Activated CD8-positive, alpha-beta T cell treated with anti-CD3 and anti-CD28 coated beads for 36 hours (primary cell): ENCODE data around the gene FGF1. TPM values are rescaled to one million over a fixed set of nuclear protein-coding genes. Genes with fewer than 3 reads are reported as not detected.

Experiments
- ATAC-seq: fragments of 200-7000 bp; cut with Tn5 transposase; one replicate; pipeline ENCODE4 v1.10.0; 2021; ENCODE audit warnings: mild to moderate bottlenecking, moderate library complexity
- CTCF ChIA-PET: fragments of 350-600 bp; sonication (Branson Sonifier 250); formaldehyde crosslinking; loops from one replicate; lab custom pipeline; 2021; ENCODE audit warnings: antibody characterized with exemption; lab: Charles Lee
- POLR2A ChIA-PET: fragments of 350-600 bp; sonication (Branson Sonifier 250); formaldehyde crosslinking; loops from one replicate; lab custom pipeline; 2021; ENCODE audit warnings: antibody characterized with exemption; lab: Charles Lee
- DNase-seq: peaks from one replicate; pipeline ENCODE4 v3.0.0-alpha.2; 2020
- H3K27ac Mint-ChIP-seq: one replicate; pipeline ENCODE4 v1.8.0; 2021; ENCODE audit warnings: mild to moderate bottlenecking, mixed read lengths
- H3K27me3 Mint-ChIP-seq: one replicate; pipeline ENCODE4 v1.8.0; 2021; ENCODE audit warnings: mixed read lengths
- H3K36me3 Mint-ChIP-seq: one replicate; pipeline ENCODE4 v1.8.0; 2021; ENCODE audit warnings: low read depth, mixed read lengths
- H3K4me1 Mint-ChIP-seq: one replicate; pipeline ENCODE4 v1.8.0; 2021; ENCODE audit warnings: low read depth, mixed read lengths
- H3K4me3 Mint-ChIP-seq: one replicate; pipeline ENCODE4 v1.8.0; 2021; ENCODE audit warnings: mild to moderate bottlenecking, moderate library complexity, mixed read lengths
- H3K9me3 Mint-ChIP-seq: one replicate; pipeline ENCODE4 v1.8.0; 2021; ENCODE audit warnings: mixed read lengths
- intact Hi-C: fragments of 100-400 bp; cut with micrococcal nuclease; formaldehyde crosslinking; loops from one replicate; pipeline ENCODE4 v1.10.0; 2022
- total RNA-seq, 2 experiments: library from RNA; stranded (reverse); gene quantifications; one replicate each; pipeline ENCODE4 v1.2.3, GENCODE V29; 2021
- TF ChIP-seq, protein P1 (sequence below): fragments of 200-600 bp; IDR thresholded peaks from one replicate; pipeline ENCODE4 v1.8.0; 2022; ENCODE audit warnings: antibody characterized with exemption, mild to moderate bottlenecking

The FGF1 gene
- total RNA-seq, 2 experiments from 2014 or later: not detected

DNA sequence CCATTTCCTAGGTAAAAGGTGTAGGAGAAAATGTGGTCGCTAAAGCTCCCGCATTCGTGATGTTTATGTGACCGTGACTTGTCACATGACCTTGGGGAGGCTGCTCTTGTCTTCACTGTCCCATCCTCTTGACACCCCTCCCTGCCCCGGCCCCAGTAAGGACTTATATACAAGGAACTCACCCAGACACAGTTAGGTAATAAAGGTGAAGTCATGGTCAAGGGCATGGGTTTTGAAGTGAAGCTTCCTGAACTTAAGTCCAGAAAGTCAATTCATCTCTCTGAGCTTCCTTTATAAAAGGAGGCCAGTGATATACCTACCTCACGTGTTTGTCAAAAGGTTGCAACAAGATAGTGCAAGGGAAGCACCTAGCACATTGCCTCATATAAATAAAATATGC, 17.6 kb downstream of the FGF1 start:
- Mint-ChIP-seq H3K27me3 (no peaks in the 10 kb centered on the region), H3K9me3 (no peaks in the 10 kb centered on the region), H3K27ac (no peak overlapping the region), H3K4me1 (no peaks in the 10 kb centered on the region), H3K4me3 (no peak overlapping the region), H3K36me3 (no peaks in the 10 kb centered on the region)
- intact Hi-C loops: no loop called here
- DNase-seq (no peak), ATAC-seq (no peak)
- TF ChIP-seq, protein P1, sequence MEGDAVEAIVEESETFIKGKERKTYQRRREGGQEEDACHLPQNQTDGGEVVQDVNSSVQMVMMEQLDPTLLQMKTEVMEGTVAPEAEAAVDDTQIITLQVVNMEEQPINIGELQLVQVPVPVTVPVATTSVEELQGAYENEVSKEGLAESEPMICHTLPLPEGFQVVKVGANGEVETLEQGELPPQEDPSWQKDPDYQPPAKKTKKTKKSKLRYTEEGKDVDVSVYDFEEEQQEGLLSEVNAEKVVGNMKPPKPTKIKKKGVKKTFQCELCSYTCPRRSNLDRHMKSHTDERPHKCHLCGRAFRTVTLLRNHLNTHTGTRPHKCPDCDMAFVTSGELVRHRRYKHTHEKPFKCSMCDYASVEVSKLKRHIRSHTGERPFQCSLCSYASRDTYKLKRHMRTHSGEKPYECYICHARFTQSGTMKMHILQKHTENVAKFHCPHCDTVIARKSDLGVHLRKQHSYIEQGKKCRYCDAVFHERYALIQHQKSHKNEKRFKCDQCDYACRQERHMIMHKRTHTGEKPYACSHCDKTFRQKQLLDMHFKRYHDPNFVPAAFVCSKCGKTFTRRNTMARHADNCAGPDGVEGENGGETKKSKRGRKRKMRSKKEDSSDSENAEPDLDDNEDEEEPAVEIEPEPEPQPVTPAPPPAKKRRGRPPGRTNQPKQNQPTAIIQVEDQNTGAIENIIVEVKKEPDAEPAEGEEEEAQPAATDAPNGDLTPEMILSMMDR: no peak
- ChIA-PET CTCF (interaction anchor here (0.6 to 9.0 kb wide), 6 partner anchors 9 to 220 kb away, joined by 3 to 66 read pairs (median 6); no protein-coding TSS in a partner anchor), POLR2A (interaction anchor here (0.6 kb wide), 1 partner anchor 1638 kb away, joined by 3 read pairs; no protein-coding TSS in a partner anchor)

DNA sequence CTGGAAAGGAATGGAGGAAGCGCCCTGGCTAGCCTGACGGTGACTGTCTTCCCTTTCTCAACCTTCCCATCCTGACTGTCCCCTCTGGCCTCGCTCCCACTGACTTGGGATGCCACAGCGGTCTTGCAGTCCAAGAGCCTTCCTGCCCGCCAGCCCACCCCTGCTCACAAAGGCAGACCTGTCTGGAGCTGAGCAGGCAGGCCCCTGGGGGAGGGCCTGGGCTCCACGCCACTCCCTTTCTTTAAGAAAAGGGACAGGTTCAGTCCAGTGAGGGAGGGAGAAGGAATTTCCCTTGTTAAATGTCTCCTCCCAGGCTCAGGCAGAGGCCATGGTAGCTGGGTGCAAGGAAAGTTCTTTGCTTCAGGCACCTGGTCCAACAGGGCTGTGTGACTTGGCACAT, 18.1 kb downstream of the FGF1 start:
- ATAC-seq (no peak), DNase-seq (no peak)
- H3K9me3 Mint-ChIP-seq: no peaks in the 10 kb centered on the region
- H3K27me3 Mint-ChIP-seq: no peaks in the 10 kb centered on the region
- no peak overlapping the region for H3K27ac Mint-ChIP-seq
- H3K4me1 Mint-ChIP-seq: no peaks in the 10 kb centered on the region
- intact Hi-C loops: no loop called here
- ChIA-PET POLR2A (no interaction called here), CTCF (interaction anchor here (0.6 to 9.0 kb wide), 6 partner anchors 9 to 221 kb away, joined by 3 to 66 read pairs (median 6); no protein-coding TSS in a partner anchor)
- no peak overlapping the region for H3K4me3 Mint-ChIP-seq
- TF ChIP-seq, protein P1: no peak
- no peaks in the 10 kb centered on the region for H3K36me3 Mint-ChIP-seq

DNA sequence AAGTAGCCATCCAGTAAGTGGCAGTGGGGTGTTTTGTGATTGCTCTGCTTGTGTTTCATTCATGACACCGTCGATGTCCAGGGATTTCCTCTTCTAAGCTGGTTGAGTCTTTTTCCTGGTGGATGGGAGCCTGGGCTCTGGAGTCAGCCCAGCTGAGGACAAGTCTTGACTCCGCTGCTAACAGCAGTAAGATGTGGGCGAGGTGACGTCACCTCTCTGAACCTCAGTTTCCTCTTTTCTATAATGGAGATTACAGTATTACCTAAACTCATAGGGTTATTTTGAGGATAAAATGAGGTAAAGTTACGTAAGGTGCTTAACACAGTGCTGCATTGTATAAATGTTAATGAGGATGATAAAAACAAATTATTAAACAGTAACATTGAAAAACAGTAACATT, 21.3 kb downstream of the FGF1 start:
- ChIA-PET CTCF (interaction anchor here (1.0 to 9.0 kb wide), 4 partner anchors 10 to 49 kb away, joined by 3 to 66 read pairs (median 6); no protein-coding TSS in a partner anchor), POLR2A (no interaction called here)

DNA sequence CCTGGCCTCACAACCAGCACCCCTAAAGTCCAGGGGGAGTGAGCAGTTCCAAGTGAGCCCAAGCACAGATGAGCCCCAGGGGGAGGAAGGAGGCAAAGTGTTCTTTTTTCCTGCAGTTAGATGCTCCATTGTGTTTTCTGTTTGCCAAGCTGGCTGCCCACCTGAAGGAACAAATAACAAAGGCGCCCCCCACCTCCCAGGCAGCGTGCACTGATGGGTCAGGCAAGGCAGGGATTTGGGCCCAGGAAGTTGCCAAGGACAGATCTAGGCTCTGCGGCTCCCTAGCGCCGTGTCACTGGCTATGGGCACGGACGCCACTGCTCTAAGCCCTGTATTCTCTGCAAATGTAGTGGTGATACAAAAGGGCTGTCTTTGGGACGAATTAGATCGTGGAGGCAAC, 21.8 kb downstream of the FGF1 start:
- H3K4me1 Mint-ChIP-seq: no peaks in the 10 kb centered on the region
- no peak for ATAC-seq
- no peaks in the 10 kb centered on the region for H3K9me3 Mint-ChIP-seq
- no peak for DNase-seq
- H3K4me3 Mint-ChIP-seq: no peak overlapping the region
- intact Hi-C loops: no loop called here
- CTCF ChIA-PET: interaction anchor here (0.7 to 9.0 kb wide), 4 partner anchors 9 to 54 kb away, joined by 3 to 66 read pairs (median 6); no protein-coding TSS in a partner anchor
- TF ChIP-seq, protein P1: no peak
- POLR2A ChIA-PET: no interaction called here
- H3K27me3 Mint-ChIP-seq: peaks cover 3% of the 10 kb centered on the region
- no peak overlapping the region for H3K27ac Mint-ChIP-seq
- H3K36me3 Mint-ChIP-seq: no peaks in the 10 kb centered on the region

More for the DNA sequence above, 21.3 kb downstream of the FGF1 start:
- intact Hi-C loops: no loop called here
- DNase-seq (no peak), ATAC-seq (no peak)
- Mint-ChIP-seq H3K4me3 (no peak overlapping the region), H3K4me1 (no peaks in the 10 kb centered on the region), H3K36me3 (no peaks in the 10 kb centered on the region), H3K9me3 (no peaks in the 10 kb centered on the region), H3K27me3 (peaks cover 3% of the 10 kb centered on the region), H3K27ac (no peak overlapping the region)
- TF ChIP-seq, protein P1: no peak

DNA sequence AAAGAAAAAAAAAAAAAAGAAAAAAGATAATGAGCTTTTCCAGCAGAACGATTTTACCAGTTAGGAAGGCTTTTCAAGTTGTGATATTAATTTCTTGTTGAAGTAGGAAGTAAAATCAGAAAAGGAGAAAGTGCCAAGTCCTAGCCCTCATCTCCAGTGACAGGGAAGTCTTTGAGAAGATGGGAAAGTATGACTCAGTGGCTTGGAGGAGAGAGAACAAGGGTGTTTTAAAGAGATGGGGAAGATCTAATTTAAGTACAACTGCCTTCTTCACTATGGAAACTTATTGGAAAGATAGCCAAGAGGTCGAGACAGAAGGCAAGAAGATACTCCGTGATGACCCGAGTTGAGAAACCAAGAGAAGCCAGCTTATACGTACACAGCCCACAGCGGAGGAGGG, 22.6 kb downstream of the FGF1 start:
- Mint-ChIP-seq H3K36me3 (no peaks in the 10 kb centered on the region), H3K4me1 (no peaks in the 10 kb centered on the region), H3K9me3 (no peaks in the 10 kb centered on the region), H3K4me3 (no peak overlapping the region), H3K27me3 (peaks cover 5% of the 10 kb centered on the region), H3K27ac (no peak overlapping the region)
- POLR2A ChIA-PET: no interaction called here
- no peak for DNase-seq
- CTCF ChIA-PET: interaction anchor here (0.7 to 9.0 kb wide), 3 partner anchors 8 to 225 kb away, joined by 3 to 66 read pairs (median 4); no protein-coding TSS in a partner anchor
- TF ChIP-seq, protein P1: no peak
- intact Hi-C loops: no loop called here
- no peak for ATAC-seq
